ENCODE results near the gene ASS1.

- no peak for TF ChIP-seq CTCF (IDR thresholded peaks at IDR 0.05)
- no peak for TF ChIP-seq EZH2 (IDR thresholded peaks at IDR 0.05; ENCODE audit: borderline replicate concordance, insufficient read depth, low read depth, low read length, poor library complexity, severe bottlenecking)
Measured at GRCh38 chr9:130495067-130495466, 50.3 kb downstream of the ASS1 start.
